Measurements from ENCODE around the gene VPS13D.

GRCh38 chr1:12554521-12555305, 324.9 kb downstream of the VPS13D start:
- no peak for TF ChIP-seq CTCF (IDR thresholded peaks at IDR 0.05; ENCODE audit: low read length)
- no peak for TF ChIP-seq EZH2 (optimal IDR thresholded peaks at IDR 0.05; ENCODE audit: low read depth, low read length)
- no peak for TF ChIP-seq EZH2phosphoT487 (IDR thresholded peaks at IDR 0.05; ENCODE audit: low read length)
